Measurements from ENCODE around the gene PRUNE1. TPM values are rescaled to one million over a fixed set of nuclear protein-coding genes. Genes with fewer than 3 reads are reported as not detected.

The PRUNE1 gene
- total RNA-seq, 4 donors from 2014 or later = 24.0 to 35.6 (median 29.1) TPM

DNA sequence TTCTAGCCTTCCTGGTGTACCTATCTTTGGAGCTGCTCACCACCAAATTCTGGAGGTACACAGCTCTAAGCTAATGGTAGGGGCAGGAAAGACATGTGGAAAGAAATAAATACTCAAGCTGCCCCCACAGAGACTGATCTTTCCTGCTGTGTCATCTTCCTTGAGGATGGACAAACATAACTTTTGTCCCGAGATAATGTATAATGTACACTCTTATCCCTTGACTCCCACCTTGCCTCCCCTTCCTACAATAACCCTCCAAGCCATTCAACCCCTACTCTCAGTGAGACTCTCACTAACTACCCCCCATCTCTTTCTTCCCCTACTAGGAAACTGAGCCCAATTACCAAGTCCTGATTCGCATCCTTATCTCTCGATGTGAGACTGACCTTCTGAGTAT lies 14.0 kb upstream of the PRUNE1 start:
- peaks cover 9 to 11% of the 10 kb centered on the region in 2 donors for H3K4me1 ChIP-seq
- peaks cover 0 to 25% of the 10 kb centered on the region in 2 donors for H3K36me3 ChIP-seq
- H3K27ac ChIP-seq = no peak overlapping the region
- no peaks in the 10 kb centered on the region for H3K9me3 ChIP-seq
- TF ChIP-seq, protein P1, sequence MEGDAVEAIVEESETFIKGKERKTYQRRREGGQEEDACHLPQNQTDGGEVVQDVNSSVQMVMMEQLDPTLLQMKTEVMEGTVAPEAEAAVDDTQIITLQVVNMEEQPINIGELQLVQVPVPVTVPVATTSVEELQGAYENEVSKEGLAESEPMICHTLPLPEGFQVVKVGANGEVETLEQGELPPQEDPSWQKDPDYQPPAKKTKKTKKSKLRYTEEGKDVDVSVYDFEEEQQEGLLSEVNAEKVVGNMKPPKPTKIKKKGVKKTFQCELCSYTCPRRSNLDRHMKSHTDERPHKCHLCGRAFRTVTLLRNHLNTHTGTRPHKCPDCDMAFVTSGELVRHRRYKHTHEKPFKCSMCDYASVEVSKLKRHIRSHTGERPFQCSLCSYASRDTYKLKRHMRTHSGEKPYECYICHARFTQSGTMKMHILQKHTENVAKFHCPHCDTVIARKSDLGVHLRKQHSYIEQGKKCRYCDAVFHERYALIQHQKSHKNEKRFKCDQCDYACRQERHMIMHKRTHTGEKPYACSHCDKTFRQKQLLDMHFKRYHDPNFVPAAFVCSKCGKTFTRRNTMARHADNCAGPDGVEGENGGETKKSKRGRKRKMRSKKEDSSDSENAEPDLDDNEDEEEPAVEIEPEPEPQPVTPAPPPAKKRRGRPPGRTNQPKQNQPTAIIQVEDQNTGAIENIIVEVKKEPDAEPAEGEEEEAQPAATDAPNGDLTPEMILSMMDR (IDR thresholded peaks at IDR 0.05 in 4 of 5, conservative IDR thresholded peaks at IDR 0.05 in 1 of 5) = no peak
- TF ChIP-seq POLR2A (IDR thresholded peaks at IDR 0.05) = no peak
- H3K27me3 ChIP-seq = no peaks in the 10 kb centered on the region
- in situ Hi-C loops (cut with MboI; ENCODE audit: low sequenced_read_pairs in 4 of 4) = no loop called here
- intact Hi-C loops (cut with DNase I; ENCODE audit: low total_unique reads) = no loop called here
- no peak for ATAC-seq
- no peak overlapping the region for H3K4me3 ChIP-seq
- no peak for DNase-seq

DNA sequence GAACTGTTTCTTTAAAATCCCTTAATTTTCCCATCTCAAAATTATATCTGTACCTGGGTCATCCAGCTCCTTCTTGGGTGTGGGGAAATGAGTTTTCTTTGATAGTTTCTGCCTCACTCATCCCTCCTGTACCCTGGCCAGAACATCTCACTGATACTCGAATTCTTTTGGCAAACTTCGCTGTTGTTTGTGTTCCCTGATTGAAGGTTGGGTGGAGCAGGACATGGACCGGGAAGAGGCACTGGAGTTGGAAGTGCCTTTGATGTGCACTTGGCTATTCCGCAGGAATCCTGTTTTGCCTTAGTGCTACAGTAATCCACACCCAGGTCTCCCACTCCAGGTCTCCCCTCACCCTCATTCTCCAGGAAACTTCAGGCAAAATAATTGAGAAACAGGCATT lies 12.8 kb upstream of the PRUNE1 start:
- Histone ChIP-seq H3K4me1 (peaks cover 9 to 11% of the 10 kb centered on the region in 2 donors), H3K27me3 (no peaks in the 10 kb centered on the region), H3K4me3 (peak overlapping the region in 2 of 4 donors; percentile 27 to 29), H3K9me3 (no peaks in the 10 kb centered on the region), H3K36me3 (peaks cover 0 to 37% of the 10 kb centered on the region in 2 donors), H3K27ac (peak overlapping the region; percentile 51 to 70 (median 64))
- no peak for TF ChIP-seq POLR2A (IDR thresholded peaks at IDR 0.05)
- TF ChIP-seq, protein P1 (IDR thresholded peaks at IDR 0.05 in 4 of 5, conservative IDR thresholded peaks at IDR 0.05 in 1 of 5) = no peak
- ATAC-seq (peak; percentile 38), DNase-seq (no peak)
- in situ Hi-C loops (cut with MboI; ENCODE audit: low sequenced_read_pairs in 4 of 4) (no loop called here), intact Hi-C loops (cut with DNase I; ENCODE audit: low total_unique reads) (loop anchor here (1.0 kb wide), 1 partner anchor 16 kb away; no protein-coding TSS in a partner anchor)

DNA sequence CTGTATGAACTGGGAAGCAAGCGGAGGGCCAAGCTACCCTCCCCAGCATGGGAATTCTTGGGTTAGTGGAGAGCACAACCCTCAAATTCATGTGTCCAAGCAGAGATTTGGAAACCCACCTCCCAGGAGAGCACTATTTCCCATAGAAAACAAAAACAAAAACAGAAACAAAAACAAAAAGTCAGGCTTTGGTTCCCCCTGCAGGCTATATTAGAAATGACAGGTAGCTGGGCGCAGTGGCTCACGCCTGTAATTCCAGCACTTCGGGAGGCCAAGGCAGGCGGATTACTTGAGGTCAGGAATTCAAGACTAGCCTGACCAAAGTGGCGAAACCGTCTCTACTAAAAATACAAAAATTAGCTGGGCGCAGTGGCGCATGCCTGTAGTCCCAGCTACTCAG lies 12.4 kb upstream of the PRUNE1 start:
- peak overlapping the region in 2 of 4 donors; percentile 27 to 29 for H3K4me3 ChIP-seq
- H3K27ac ChIP-seq = peak overlapping the region; percentile 51 to 70 (median 64)
- peak; percentile 76 to 86 for ATAC-seq
- H3K36me3 ChIP-seq = peaks cover 0 to 41% of the 10 kb centered on the region in 2 donors
- intact Hi-C loops (cut with DNase I; ENCODE audit: low total_unique reads) (loop anchor here (1.0 kb wide), 1 partner anchor 17 kb away; no protein-coding TSS in a partner anchor), in situ Hi-C loops (cut with MboI; ENCODE audit: low sequenced_read_pairs in 4 of 4) (no loop called here)
- TF ChIP-seq, protein P1 (IDR thresholded peaks at IDR 0.05 in 4 of 5, conservative IDR thresholded peaks at IDR 0.05 in 1 of 5) = peak; percentile 78 to 87 (median 83)
- TF ChIP-seq POLR2A (IDR thresholded peaks at IDR 0.05) = no peak
- H3K27me3 ChIP-seq = no peaks in the 10 kb centered on the region
- peaks cover 9 to 11% of the 10 kb centered on the region in 2 donors for H3K4me1 ChIP-seq
- peak in 1 of 2 donors; percentile 78 for DNase-seq
- H3K9me3 ChIP-seq = no peaks in the 10 kb centered on the region

DNA sequence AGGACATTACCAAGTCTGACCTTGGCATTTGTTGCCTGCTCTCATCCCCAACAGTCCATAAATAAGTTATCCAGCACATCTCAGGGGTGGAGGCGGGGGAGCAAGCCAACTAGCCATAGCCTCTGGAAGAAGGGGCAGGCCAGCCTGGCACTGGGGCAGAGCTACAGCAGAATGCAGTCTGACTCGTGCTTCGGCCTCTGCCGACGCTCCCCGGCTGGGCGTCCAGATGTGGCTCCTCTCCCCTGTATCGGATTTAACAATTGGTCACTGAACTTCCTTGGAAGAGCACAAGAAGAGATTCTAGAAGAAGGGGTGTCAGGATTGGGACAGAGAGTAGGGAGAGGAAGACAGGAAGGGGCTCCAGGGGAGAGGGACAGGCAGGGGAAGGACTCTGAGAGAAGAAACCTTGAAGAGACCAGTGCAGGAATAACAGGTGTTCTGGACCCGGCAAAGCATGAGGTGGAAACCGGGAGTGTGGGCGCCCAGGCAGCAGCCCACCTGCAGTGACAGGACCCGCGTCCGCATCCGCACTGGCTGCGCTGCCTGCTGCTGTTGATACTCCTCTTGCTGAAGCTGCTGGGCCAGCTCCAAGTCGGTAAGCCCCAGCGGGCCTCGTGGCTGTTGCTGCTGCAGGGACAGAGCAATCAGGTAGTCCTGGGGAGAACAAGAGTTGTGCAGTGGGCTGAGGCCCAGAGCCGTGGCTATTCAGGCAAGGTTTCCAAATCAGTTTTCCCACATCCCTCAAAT lies 10.9 kb upstream of the PRUNE1 start:
- no peak for DNase-seq
- no peak for ATAC-seq
- intact Hi-C loops (cut with DNase I; ENCODE audit: low total_unique reads) = no loop called here
- no peak overlapping the region for H3K27ac ChIP-seq
- TF ChIP-seq POLR2A (IDR thresholded peaks at IDR 0.05) = no peak
- TF ChIP-seq, protein P1 (IDR thresholded peaks at IDR 0.05 in 4 of 5, conservative IDR thresholded peaks at IDR 0.05 in 1 of 5) = no peak
- in situ Hi-C loops (cut with MboI; ENCODE audit: low sequenced_read_pairs in 4 of 4) = no loop called here
- H3K27me3 ChIP-seq = no peaks in the 10 kb centered on the region
- H3K4me3 ChIP-seq = no peak overlapping the region
- peaks cover 0 to 53% of the 10 kb centered on the region in 2 donors for H3K36me3 ChIP-seq
- no peaks in the 10 kb centered on the region for H3K9me3 ChIP-seq
- peaks cover 10 to 11% of the 10 kb centered on the region in 2 donors for H3K4me1 ChIP-seq

Data from gastrocnemius medialis (tissue), 4 donors.